K562 (cell line): Measurements from ENCODE around the gene SLC4A5. TPM values are rescaled to one million over a fixed set of nuclear protein-coding genes. Genes with fewer than 3 reads are reported as not detected.
A peak's percentile ranks its signal among the peaks of the same experiment; 100 is the strongest.

Experiments used
- ADNP ChIP-seq: fragments of 200-800 bp; sonication (Bioruptor generic); IDR thresholded peaks from 2 replicates; pipeline ENCODE4 v1.6.1; 2016; ENCODE audit warnings: missing genetic modification characterization, missing compliant biosample characterization
- CC2D1A ChIP-seq: fragments of 450-650 bp; IDR thresholded peaks from 2 replicates; pipeline ENCODE4 v1.6.1; 2017; ENCODE audit warnings: mild to moderate bottlenecking
- CEBPG ChIP-seq, 3 experiments: fragments of 200-800 bp in 1 of 3; sonication (Bioruptor generic) in 1 of 3; sonication (generic) in 1 of 3; formaldehyde crosslinking in 1 of 3; IDR thresholded peaks in 2 of 3; conservative IDR thresholded peaks in 1 of 3; 2 replicates each; pipeline versions ENCODE4 v1.6.1 to v1.8.0; 2016 to 2022; ENCODE audit warnings: missing compliant biosample characterization in 2 of 3, missing genetic modification characterization in 2 of 3, mild to moderate bottlenecking in 1 of 3, missing genetic modification reagents in 1 of 3
- CUX1 ChIP-seq: fragments of 200-800 bp; sonication (Bioruptor generic); IDR thresholded peaks from 2 replicates; pipeline ENCODE4 v1.6.1; 2016; ENCODE audit warnings: missing genetic modification characterization, missing compliant biosample characterization
- DACH1 ChIP-seq: fragments of 450-650 bp; IDR thresholded peaks from 2 replicates; pipeline ENCODE4 v1.6.1; 2018; ENCODE audit not compliant: partially characterized antibody
- KAT8 ChIP-seq: fragments of 450-650 bp; IDR thresholded peaks from 2 replicates; pipeline ENCODE4 v1.6.1; 2016; ENCODE audit warnings: low read depth, mild to moderate bottlenecking
- MAX ChIP-seq: sonication (generic); formaldehyde crosslinking; IDR thresholded peaks from 2 replicates; pipeline ENCODE4 v1.9.0; 2022; ENCODE audit warnings: mild to moderate bottlenecking, missing genetic modification reagents
- SIN3A ChIP-seq, 2 experiments: fragments of 150-350 bp in 1 of 2; IDR thresholded peaks; 2 replicates each; pipeline ENCODE4 v1.6.1; 2011 to 2016; ENCODE audit warnings: borderline replicate concordance in 2 of 2, low read depth in 2 of 2, low read length in 2 of 2, mild to moderate bottlenecking in 2 of 2, moderate library complexity in 2 of 2; ENCODE audit not compliant: control insufficient read depth in 1 of 2
- STAT5A ChIP-seq: IDR thresholded peaks from 2 replicates; pipeline ENCODE4 v1.6.1; 2012; ENCODE audit warnings: low read length, inconsistent platforms, borderline replicate concordance
- TARDBP ChIP-seq: fragments of 450-650 bp; IDR thresholded peaks from 2 replicates; pipeline ENCODE4 v1.6.1; 2016
- TCF3 ChIP-seq: sonication (generic); formaldehyde crosslinking; IDR thresholded peaks from 2 replicates; pipeline ENCODE4 v1.4.0; 2020; ENCODE audit warnings: mild to moderate bottlenecking, missing genetic modification reagents
- ZNF217 ChIP-seq: sonication (generic); formaldehyde crosslinking; IDR thresholded peaks from 2 replicates; pipeline ENCODE4 v1.8.0; 2022; ENCODE audit warnings: mild to moderate bottlenecking, missing genetic modification reagents
- ZNF24 ChIP-seq: fragments of 450-650 bp; IDR thresholded peaks from 2 replicates; pipeline ENCODE4 v1.6.1; 2016
- ZNF398 ChIP-seq: fragments of 250-450 bp; sonication (Bioruptor Pico); IDR thresholded peaks from 2 replicates; pipeline ENCODE4 v1.8.0; 2021; ENCODE audit warnings: moderate library complexity, mild to moderate bottlenecking, inconsistent platforms
- ZNF668 ChIP-seq: fragments of 250-450 bp; sonication (Bioruptor Pico); IDR thresholded peaks from 2 replicates; pipeline ENCODE4 v1.8.0; 2022; ENCODE audit warnings: mild to moderate bottlenecking, inconsistent platforms
- polyA plus RNA-seq, 8 experiments: library from polyadenylated mRNA; depleted of rRNA in 4 of 8; stranded (reverse) in 5 of 8; unstranded in 3 of 8; fragments of >200 nt; fragmentation: Nextera tagmentation in 2 of 8; fragmentation: Illumina TruSeq in 1 of 8; extraction: Ambion mirVana in 2 of 8; extraction: Trizol in 1 of 8; gene quantifications; 2 replicates each; pipeline versions ENCODE4 v1.2.1 to v1.2.3, GENCODE V29; 2011 to 2014; ENCODE audit warnings: inconsistent platforms in 1 of 8, missing spikeins in 1 of 8
- total RNA-seq, 7 experiments: library from RNA; depleted of rRNA in 6 of 7; stranded (reverse); fragments of >200 nt in 6 of 7; fragmentation: Illumina TruSeq in 2 of 7; extraction: Trizol in 2 of 7; gene quantifications; 2 replicates each; pipeline versions ENCODE4 v1.2.1 to v1.2.3, GENCODE V29; 2011 to 2021; ENCODE audit warnings: low replicate concordance in 1 of 7
- TF ChIP-seq, protein P1 (sequence below): fragments of 450-650 bp; IDR thresholded peaks from 2 replicates; pipeline ENCODE4 v1.6.1; 2017; ENCODE audit warnings: antibody characterized with exemption, mild to moderate bottlenecking

SLC4A5 gene
- total and polyA plus RNA-seq, 9 of the 15 experiments (the other 6 are each of a cell fraction or from before 2014, with no cell fraction given): 0.03 to 0.77 (median 0.14) TPM; not detected in 1

DNA sequence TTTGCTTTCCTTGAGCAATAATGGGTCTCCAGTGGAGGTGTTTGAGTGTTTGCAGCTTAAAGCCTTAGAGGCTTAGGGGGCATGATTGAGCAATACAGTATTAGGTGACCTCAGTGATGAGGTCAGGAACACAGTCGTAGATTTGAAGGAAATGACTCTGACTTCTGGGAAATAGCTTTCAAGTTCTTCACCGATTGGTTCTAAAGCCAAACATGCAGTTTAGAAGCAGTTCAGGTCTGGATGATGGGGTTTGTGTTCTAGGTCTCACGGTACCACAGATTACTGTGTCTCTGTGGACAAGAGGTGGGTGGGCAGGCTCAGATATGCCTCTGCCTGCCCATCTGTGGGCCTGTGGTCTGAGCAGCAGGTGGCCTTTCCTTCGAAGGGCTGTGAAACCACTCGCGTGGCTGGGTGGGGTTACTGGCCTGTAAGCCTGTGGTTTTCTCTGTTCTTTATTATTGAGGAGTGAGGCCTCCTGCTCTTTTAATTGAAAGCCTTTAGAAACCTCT lies 137.0 kb downstream of the SLC4A5 start (continued):
- TF ChIP-seq CEBPG (CRISPR knock-in tag; IDR thresholded peaks at IDR 0.05): peak; percentile 84
- TF ChIP-seq CEBPG (tag; conservative IDR thresholded peaks at IDR 0.05 in 1 of 2, IDR thresholded peaks at IDR 0.05 in 1 of 2): peak; percentile 95 to 97
- TF ChIP-seq STAT5A: peak; percentile 73; the same call in 1 of the 2 replicates
- TF ChIP-seq ZNF398 (CRISPR knock-in tag): no peak
- TF ChIP-seq SIN3A (IDR thresholded peaks at IDR 0.05; ENCODE audit: borderline replicate concordance in 2 of 2, control insufficient read depth in 1 of 2, low read depth in 2 of 2, low read length in 2 of 2): no peak
- peak; percentile 18; the same call in 1 of the 2 replicates for TF ChIP-seq MAX (CRISPR knock-in tag)
- peak; percentile 22 for TF ChIP-seq TCF3 (CRISPR knock-in tag)
- TF ChIP-seq CC2D1A: no peak
- no peak for TF ChIP-seq ZNF217
- TF ChIP-seq ADNP (tag): no peak
- no peak for TF ChIP-seq ZNF668
- TF ChIP-seq, protein P1, sequence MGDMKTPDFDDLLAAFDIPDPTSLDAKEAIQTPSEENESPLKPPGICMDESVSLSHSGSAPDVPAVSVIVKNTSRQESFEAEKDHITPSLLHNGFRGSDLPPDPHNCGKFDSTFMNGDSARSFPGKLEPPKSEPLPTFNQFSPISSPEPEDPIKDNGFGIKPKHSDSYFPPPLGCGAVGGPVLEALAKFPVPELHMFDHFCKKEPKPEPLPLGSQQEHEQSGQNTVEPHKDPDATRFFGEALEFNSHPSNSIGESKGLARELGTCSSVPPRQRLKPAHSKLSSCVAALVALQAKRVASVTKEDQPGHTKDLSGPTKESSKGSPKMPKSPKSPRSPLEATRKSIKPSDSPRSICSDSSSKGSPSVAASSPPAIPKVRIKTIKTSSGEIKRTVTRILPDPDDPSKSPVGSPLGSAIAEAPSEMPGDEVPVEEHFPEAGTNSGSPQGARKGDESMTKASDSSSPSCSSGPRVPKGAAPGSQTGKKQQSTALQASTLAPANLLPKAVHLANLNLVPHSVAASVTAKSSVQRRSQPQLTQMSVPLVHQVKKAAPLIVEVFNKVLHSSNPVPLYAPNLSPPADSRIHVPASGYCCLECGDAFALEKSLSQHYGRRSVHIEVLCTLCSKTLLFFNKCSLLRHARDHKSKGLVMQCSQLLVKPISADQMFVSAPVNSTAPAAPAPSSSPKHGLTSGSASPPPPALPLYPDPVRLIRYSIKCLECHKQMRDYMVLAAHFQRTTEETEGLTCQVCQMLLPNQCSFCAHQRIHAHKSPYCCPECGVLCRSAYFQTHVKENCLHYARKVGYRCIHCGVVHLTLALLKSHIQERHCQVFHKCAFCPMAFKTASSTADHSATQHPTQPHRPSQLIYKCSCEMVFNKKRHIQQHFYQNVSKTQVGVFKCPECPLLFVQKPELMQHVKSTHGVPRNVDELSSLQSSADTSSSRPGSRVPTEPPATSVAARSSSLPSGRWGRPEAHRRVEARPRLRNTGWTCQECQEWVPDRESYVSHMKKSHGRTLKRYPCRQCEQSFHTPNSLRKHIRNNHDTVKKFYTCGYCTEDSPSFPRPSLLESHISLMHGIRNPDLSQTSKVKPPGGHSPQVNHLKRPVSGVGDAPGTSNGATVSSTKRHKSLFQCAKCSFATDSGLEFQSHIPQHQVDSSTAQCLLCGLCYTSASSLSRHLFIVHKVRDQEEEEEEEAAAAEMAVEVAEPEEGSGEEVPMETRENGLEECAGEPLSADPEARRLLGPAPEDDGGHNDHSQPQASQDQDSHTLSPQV: peak; percentile 84
- no peak; the same call in 1 of the 2 replicates for TF ChIP-seq CUX1 (CRISPR knock-in tag)
- TF ChIP-seq KAT8: no peak
- no peak for TF ChIP-seq TARDBP
- TF ChIP-seq DACH1: peak; percentile 86
- no peak for TF ChIP-seq ZNF24
